Amniotic epithelial cell (primary cell): ENCODE measurements around the gene TNNC1.
A peak's percentile ranks its signal among the peaks of the same experiment; 100 is the strongest.

Source experiments
- DNase-seq: peaks from one replicate; pipeline ENCODE4 v3.0.0-alpha.2; 2010; ENCODE audit warnings: low read depth

The TNNC1 gene

GRCh38 chr3:52432225-52432624 lies 21.6 kb downstream of the TNNC1 start:
- DNase-seq, result no peak

- DNase-seq, result no peak
Measured at GRCh38 chr3:52431459-52432223, 22.2 kb downstream of the TNNC1 start.

- no peak for DNase-seq
Measured at GRCh38 chr3:52430416-52430810, 23.4 kb downstream of the TNNC1 start.

- DNase-seq, result no peak
Measured at GRCh38 chr3:52429779-52430415, 23.9 kb downstream of the TNNC1 start.

GRCh38 chr3:52429031-52429430 lies 24.8 kb downstream of the TNNC1 start:
- DNase-seq, result no peak

GRCh38 chr3:52428151-52429005 lies 25.5 kb downstream of the TNNC1 start:
- DNase-seq, result peak; percentile 79

GRCh38 chr3:52423173-52423572 lies 30.7 kb downstream of the TNNC1 start:
- DNase-seq, result no peak

- DNase-seq, result no peak
Measured at GRCh38 chr3:52422669-52423068, 31.2 kb downstream of the TNNC1 start.

- DNase-seq, result no peak
Measured at GRCh38 chr3:52420388-52420787, 33.5 kb downstream of the TNNC1 start.

- no peak for DNase-seq
Measured at GRCh38 chr3:52415800-52416199, 38.0 kb downstream of the TNNC1 start.

- DNase-seq, result no peak
Measured at GRCh38 chr3:52408466-52408865, 45.4 kb downstream of the TNNC1 start.

GRCh38 chr3:52407779-52408178 lies 46.1 kb downstream of the TNNC1 start:
- DNase-seq, result no peak

GRCh38 chr3:52406791-52407510 lies 46.9 kb downstream of the TNNC1 start:
- DNase-seq, result no peak

- no peak for DNase-seq
Measured at GRCh38 chr3:52406231-52406661, 47.6 kb downstream of the TNNC1 start.

GRCh38 chr3:52405601-52406110 lies 48.2 kb downstream of the TNNC1 start:
- DNase-seq, result no peak

GRCh38 chr3:52405066-52405465 lies 48.8 kb downstream of the TNNC1 start:
- DNase-seq, result no peak

- DNase-seq, result no peak
Measured at GRCh38 chr3:52404391-52404790, 49.5 kb downstream of the TNNC1 start.

- no peak for DNase-seq
Measured at GRCh38 chr3:52403955-52404354, 49.9 kb downstream of the TNNC1 start.

GRCh38 chr3:52403271-52403841 lies 50.5 kb downstream of the TNNC1 start:
- no peak for DNase-seq

GRCh38 chr3:52402706-52403270 lies 51.1 kb downstream of the TNNC1 start:
- DNase-seq, result no peak

GRCh38 chr3:52402101-52402521 lies 51.7 kb downstream of the TNNC1 start:
- no peak for DNase-seq
